Measurements from ENCODE around the gene INPP4A.
"Not testable (repeated sequence)": the region's sequence is repeated elsewhere in the genome, so short reads cannot be mapped to it uniquely, and the experiment has no call there.

The INPP4A gene

DNA sequence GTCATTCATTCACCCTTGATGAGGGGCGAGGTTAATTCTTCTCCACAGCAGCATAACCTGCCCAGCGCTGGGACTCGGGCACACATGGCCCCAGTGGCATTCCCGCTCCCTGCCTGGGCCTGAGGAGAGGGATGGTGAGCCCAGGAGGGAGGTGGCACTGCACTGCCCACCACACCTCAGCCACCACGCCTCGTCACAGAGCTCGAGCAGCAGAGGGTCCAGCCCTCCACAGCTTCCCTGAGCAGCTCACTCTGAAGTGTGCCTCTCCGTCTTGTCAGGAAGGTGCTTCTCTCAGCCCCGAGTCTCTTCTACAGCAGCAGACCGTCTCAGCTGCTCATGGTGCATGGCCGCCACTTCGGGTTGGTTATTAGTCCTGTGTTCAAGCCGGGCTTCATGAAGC, 128.8 kb downstream of the INPP4A start:
- in situ Hi-C loops (cut with MboI; ENCODE audit: low sequenced_read_pairs), result no loop called here

- in situ Hi-C loops (cut with MboI; ENCODE audit: low sequenced_read_pairs), result no loop called here
Measured at GRCh38 chr2:98576666-98577312, 132.1 kb downstream of the INPP4A start.

- in situ Hi-C loops (cut with MboI; ENCODE audit: low sequenced_read_pairs), result no loop called here
Measured at GRCh38 chr2:98577313-98577712, 132.7 kb downstream of the INPP4A start.

GRCh38 chr2:98578231-98578630, 133.6 kb downstream of the INPP4A start:
- in situ Hi-C loops (cut with MboI; ENCODE audit: low sequenced_read_pairs), result no loop called here

DNA sequence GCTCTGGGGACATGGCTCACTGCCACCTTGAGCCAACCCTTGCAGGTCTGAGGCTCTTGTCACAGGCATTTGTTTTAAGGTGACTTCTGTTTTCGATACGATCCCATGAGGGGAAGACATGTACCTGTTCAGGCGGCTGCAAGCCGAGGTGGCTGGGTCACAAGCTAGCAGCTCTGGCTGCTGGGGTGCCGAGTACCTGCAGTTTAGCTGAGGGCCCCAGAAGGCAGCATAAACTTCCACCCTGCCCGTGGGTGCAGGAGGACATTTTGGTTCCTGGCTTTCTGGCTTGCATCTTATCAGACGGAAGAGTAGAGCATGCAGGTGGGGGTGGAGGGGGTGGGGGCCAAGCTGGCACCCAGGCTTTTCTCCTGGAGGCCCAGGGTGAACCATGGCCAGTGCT, 135.3 kb downstream of the INPP4A start:
- in situ Hi-C loops (cut with MboI; ENCODE audit: low sequenced_read_pairs), result no loop called here

- in situ Hi-C loops (cut with MboI; ENCODE audit: low sequenced_read_pairs), result no loop called here
Measured at GRCh38 chr2:98580656-98581284, 136.1 kb downstream of the INPP4A start.

- in situ Hi-C loops (cut with MboI; ENCODE audit: low sequenced_read_pairs), result no loop called here
Measured at GRCh38 chr2:98582523-98582922, 137.9 kb downstream of the INPP4A start.

GRCh38 chr2:98583276-98583675, 138.6 kb downstream of the INPP4A start:
- in situ Hi-C loops (cut with MboI; ENCODE audit: low sequenced_read_pairs), result no loop called here

- in situ Hi-C loops (cut with MboI; ENCODE audit: low sequenced_read_pairs), result no loop called here
Measured at GRCh38 chr2:98583816-98584618, 139.4 kb downstream of the INPP4A start.

DNA sequence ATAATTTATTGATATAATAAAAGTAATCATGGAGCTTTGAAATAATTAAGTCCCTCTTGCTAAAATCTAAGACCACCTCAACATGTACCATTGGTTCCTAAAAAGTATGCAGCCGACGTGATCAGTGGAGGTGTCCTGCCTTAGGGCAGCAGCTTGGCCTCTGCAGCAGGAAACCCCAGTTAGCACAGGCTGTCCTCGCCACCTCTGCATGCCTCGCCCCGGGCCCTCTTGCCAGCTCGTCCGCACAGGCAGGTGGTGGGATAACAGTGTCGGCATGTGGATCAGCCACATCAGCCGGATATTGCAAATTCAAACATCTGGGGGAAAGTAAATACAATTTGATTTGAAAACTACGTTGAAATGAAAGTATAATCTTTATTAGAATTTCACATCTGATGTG, 140.7 kb downstream of the INPP4A start:
- in situ Hi-C loops (cut with MboI; ENCODE audit: low sequenced_read_pairs), result no loop called here

DNA sequence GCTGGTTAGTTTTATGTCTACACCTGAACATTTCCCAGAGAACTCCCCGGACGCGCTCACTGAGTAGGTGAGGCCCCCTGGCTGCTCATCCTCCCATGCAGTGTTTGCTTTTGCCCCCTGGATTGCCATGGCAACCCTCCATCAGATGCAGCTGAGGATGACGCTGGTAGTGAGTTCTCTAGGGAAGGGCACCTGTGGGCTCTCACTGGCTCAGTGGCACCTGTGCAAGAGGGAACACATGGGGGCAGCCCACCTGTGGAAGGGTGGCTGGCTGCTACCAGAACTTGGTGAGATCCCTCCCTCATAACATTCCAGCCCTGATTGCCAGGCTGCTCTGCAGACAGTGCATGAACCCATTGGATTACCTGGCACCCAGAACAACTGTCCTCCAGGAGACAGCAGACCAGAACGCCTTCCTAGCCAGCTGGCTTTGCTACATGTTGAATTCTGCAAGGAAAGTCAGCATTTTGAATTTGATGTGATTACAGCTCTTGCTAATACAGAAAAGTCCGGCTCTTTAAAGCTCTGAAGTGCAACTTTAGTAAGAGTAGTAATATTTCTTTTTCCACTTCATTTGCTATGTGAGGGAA, 142.0 kb downstream of the INPP4A start:
- in situ Hi-C loops (cut with MboI; ENCODE audit: low sequenced_read_pairs), result no loop called here

GRCh38 chr2:98588880-98589431, 144.3 kb downstream of the INPP4A start:
- in situ Hi-C loops (cut with MboI; ENCODE audit: low sequenced_read_pairs), result no loop called here

DNA sequence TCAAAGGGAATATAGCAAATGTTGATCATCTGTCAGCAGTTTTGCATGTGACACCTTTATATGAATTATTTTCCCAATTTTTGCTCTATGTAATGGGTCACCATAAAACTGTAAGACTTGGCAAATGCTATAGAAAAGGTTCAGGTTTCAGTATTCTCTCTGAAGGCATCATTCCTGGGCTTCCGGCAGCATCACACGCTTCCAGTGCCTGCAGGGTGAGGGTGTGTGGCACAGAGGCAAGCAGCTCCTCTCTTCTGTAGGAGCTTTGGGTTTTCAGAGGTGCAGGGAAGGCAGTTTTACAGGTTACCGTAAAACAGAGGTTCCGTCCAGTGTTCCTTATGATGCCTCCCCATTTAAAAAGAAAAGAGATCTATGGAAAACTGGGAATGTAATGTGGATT, 144.8 kb downstream of the INPP4A start:
- in situ Hi-C loops (cut with MboI; ENCODE audit: low sequenced_read_pairs), result no loop called here

- in situ Hi-C loops (cut with MboI; ENCODE audit: low sequenced_read_pairs), result no loop called here
Measured at GRCh38 chr2:98592565-98592964, 147.9 kb downstream of the INPP4A start.

GRCh38 chr2:98594665-98595064, 150.0 kb downstream of the INPP4A start:
- in situ Hi-C loops (cut with MboI; ENCODE audit: low sequenced_read_pairs), result not testable (repeated sequence)

DNA sequence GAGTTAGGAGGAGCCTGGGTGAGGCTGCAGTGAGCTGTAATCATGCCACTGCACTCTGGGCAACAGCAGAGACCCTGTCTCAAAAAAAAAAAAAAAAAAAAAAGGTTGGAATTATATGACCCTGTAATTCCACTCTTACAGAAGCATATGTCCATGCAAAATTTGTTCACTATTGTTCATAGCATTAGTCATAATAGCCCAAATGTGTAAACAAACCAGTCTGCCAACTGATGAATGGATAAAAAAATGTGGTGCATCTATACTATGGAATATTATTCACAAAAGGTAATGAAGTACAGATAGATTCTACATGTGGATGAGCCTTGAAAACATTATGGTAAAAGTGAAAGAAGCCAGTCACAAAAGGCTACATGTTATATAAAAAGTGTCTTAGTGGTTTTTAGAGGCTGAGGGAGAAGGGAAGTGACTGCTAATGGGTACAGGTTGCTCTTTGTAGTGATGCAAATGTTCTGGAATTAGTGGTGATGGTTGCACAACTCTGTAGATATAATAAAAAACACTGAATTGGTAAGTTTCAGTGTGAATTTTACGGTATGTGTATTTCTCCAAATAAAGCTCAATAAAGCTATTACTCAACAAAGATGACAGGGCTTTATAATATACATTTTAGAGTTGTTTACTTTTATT, 154.2 kb downstream of the INPP4A start:
- in situ Hi-C loops (cut with MboI; ENCODE audit: low sequenced_read_pairs), result no loop called here

- in situ Hi-C loops (cut with MboI; ENCODE audit: low sequenced_read_pairs), result no loop called here
Measured at GRCh38 chr2:98601532-98602132, 157.0 kb downstream of the INPP4A start.

DNA sequence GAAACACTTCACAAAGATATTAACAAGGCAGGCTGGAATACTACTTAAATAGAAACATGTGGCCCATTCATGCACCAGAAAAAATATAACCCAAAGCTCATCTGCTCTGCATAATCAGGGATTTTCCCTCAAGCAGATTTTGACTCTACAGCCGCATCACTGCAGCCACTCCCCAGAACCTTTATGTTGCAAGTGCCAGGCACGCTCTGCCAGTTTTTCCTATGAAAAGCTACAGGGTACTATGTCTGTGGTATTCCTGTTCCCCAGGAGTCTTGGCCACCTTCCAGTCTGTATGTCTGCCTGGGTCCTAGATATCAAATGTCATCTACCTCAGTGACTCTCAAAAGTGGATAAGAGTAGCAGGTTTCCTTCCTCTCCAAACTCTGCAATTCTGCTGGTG, 159.9 kb downstream of the INPP4A start:
- in situ Hi-C loops (cut with MboI; ENCODE audit: low sequenced_read_pairs), result no loop called here

DNA sequence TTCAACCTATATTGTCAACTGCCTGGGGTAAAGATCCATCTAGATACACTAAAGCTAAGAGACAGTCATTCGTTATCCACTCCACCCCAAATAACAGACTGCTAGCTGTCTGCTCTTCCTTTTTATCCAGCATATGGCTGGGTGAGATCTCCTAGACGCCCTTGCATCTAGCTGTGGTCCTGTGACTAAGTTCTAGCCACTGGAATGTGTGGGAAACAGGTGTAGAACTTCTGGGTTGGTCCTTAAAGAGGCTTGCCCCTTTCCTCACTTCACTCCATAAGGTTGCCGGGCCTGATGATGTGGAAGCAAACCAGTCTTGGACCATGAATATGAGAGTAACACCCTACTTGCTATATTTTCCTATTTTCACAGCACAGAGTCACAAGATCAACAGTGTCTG, 160.4 kb downstream of the INPP4A start:
- in situ Hi-C loops (cut with MboI; ENCODE audit: low sequenced_read_pairs), result no loop called here

- in situ Hi-C loops (cut with MboI; ENCODE audit: low sequenced_read_pairs), result no loop called here
Measured at GRCh38 chr2:98606431-98606830, 161.8 kb downstream of the INPP4A start.

All from HL-60/S4 treated with phorbol 12-myristate 13-acetate at 8.2 ng/mL for 4 days and 3 days (cell line).